Spleen (tissue), 11 donors: Measurements from ENCODE around the gene IFNG-AS1. TPM values are rescaled to one million over a fixed set of nuclear protein-coding genes. Genes with fewer than 3 reads are reported as not detected.

Source experiments
- DNase-seq: peaks from one replicate; pipeline ENCODE4 v3.0.0-alpha.2; 2020
- H3K27ac ChIP-seq, 8 donors: fragments of 200-600 bp; sonication (generic) in 7 of 8; 1 replicate in 4 of 8; 2 replicates in 4 of 8; pipeline versions ENCODE4 v1.5.0 to v1.8.0; 2016 to 2021; ENCODE audit warnings: inconsistent platforms in 4 of 8, mild to moderate bottlenecking in 4 of 8, moderate library complexity in 1 of 8
- H3K27me3 ChIP-seq, 7 donors: fragments of 200-600 bp; sonication (generic) in 6 of 7; replicated peaks in 1 of 7; 1 replicate in 4 of 7; 2 replicates in 3 of 7; pipeline versions ENCODE4 v1.5.0 to v1.8.0; 2016 to 2021; ENCODE audit warnings: inconsistent platforms in 3 of 7, mild to moderate bottlenecking in 1 of 7
- H3K36me3 ChIP-seq, 6 donors: fragments of 200-600 bp; sonication (generic) in 5 of 6; 1 replicate in 4 of 6; 2 replicates in 2 of 6; pipeline versions ENCODE4 v1.5.0 to v1.8.0; 2016 to 2021; ENCODE audit warnings: inconsistent platforms in 2 of 6
- H3K4me1 ChIP-seq, 6 donors: fragments of 200-600 bp; sonication (generic) in 5 of 6; 1 replicate in 3 of 6; 2 replicates in 3 of 6; pipeline versions ENCODE4 v1.5.0 to v1.8.0; 2016 to 2021; ENCODE audit warnings: inconsistent platforms in 3 of 6
- H3K4me3 ChIP-seq, 8 donors: fragments of 200-600 bp; sonication (generic) in 7 of 8; 1 replicate in 4 of 8; 2 replicates in 4 of 8; pipeline versions ENCODE4 v1.5.0 to v1.8.0; 2016 to 2021; ENCODE audit warnings: inconsistent platforms in 4 of 8, mild to moderate bottlenecking in 4 of 8, moderate library complexity in 2 of 8
- H3K9me3 ChIP-seq, 8 donors: fragments of 200-600 bp; sonication (generic) in 7 of 8; 1 replicate in 4 of 8; 2 replicates in 4 of 8; pipeline versions ENCODE4 v1.5.0 to v1.8.0; 2016 to 2021; ENCODE audit warnings: inconsistent platforms in 4 of 8
- CTCF ChIP-seq, 11 experiments: fragments of 200-600 bp in 7 of 11; fragments of 450-650 bp in 4 of 11; sonication (generic) in 4 of 11; IDR thresholded peaks in 8 of 11; conservative IDR thresholded peaks in 3 of 11; 1 replicate in 7 of 11; 2 replicates in 4 of 11; pipeline versions ENCODE4 v1.4.0 to v1.8.0; 2016 to 2021; ENCODE audit warnings: antibody characterized with exemption in 11 of 11, inconsistent platforms in 4 of 11, mild to moderate bottlenecking in 1 of 11
- POLR2A ChIP-seq, 3 donors: fragments of 450-650 bp; IDR thresholded peaks; one replicate each; pipeline ENCODE4 v1.5.1; 2017; ENCODE audit warnings: antibody characterized with exemption in 3 of 3, mild to moderate bottlenecking in 1 of 3
- POLR2AphosphoS5 ChIP-seq, 3 donors: sonication (generic); formaldehyde crosslinking; IDR thresholded peaks; one replicate each; pipeline ENCODE4 v1.5.1; 2017; ENCODE audit warnings: antibody characterized with exemption in 3 of 3
- WGBS, 5 donors: extraction: QIAGEN DNeasy Blood & Tissue Kit in 3 of 5; methylation state at CpG; one replicate each; pipeline versions ENCODE4 v1.1.5 to v1.1.7; 2013 to 2018; 5-methylcytosine and 5-hydroxymethylcytosine counted together
- intact Hi-C: fragments of 100-400 bp; cut with DNase I; formaldehyde crosslinking; loops from one replicate; pipeline ENCODE4 v1.15.0; 2023; ENCODE audit warnings: low total_unique reads
- polyA plus RNA-seq, 3 donors: library from polyadenylated mRNA; stranded (reverse); fragments of 200-250 nt; gene quantifications; one replicate each; pipeline ENCODE4 v1.2.1, GENCODE V29; 2013
- total RNA-seq, 7 donors: library from RNA; depleted of rRNA in 3 of 7; stranded (reverse); fragments of >200 nt in 3 of 7; fragmentation: NEBNext Ultra II Directional in 4 of 7; extraction: Animal tissue kit (Norgen Biotek cat#: 25700) in 4 of 7; gene quantifications; one replicate each; pipeline versions ENCODE4 v1.1.0 to v1.2.1, GENCODE V29; 2016 to 2021
- donor health status: healthy with polysubstance abuse.
- donor health status: DM: no; HTN: no; CAD: no; lungs with moderate emphysema.
- donor health status: DM: no; HTN: no; CAD: no.
- donor health status: Bipolar disorder and iron deficiency.
- donor health status: healthy.
- donor health status: DM: no; HTN: no; CAD: no.
- donor health status: DM: yes; HTN: yes; CAD: no.

Gene IFNG-AS1
- total and polyA plus RNA-seq, 10 donors, result 0.42 to 21.2 (median 7.4) TPM; not detected in 1

GRCh38 chr12:67991158-67991557 lies 1.9 kb downstream of the IFNG-AS1 start:
- 58 to 68% (median 60%) methylated on average over 4 of the region's 4 CpGs for WGBS, 5 donors
- Histone ChIP-seq H3K4me3 (peak overlapping the region in 2 of 8 donors; percentile 28 to 60), H3K4me1 (peaks cover 0 to 52% (median 17%) of the 10 kb centered on the region in 6 donors)

GRCh38 chr12:67993143-67993542 lies 3.9 kb downstream of the IFNG-AS1 start:
- Histone ChIP-seq H3K9me3 (no peaks in the 10 kb centered on the region), H3K27me3 (no peaks in the 10 kb centered on the region), H3K4me1 (peaks cover 0 to 47% (median 17%) of the 10 kb centered on the region in 6 donors), H3K4me3 (no peak overlapping the region), H3K36me3 (no peaks in the 10 kb centered on the region), H3K27ac (peak overlapping the region in 1 of 8 donors; percentile 82)
- no peak for DNase-seq
- TF ChIP-seq CTCF (IDR thresholded peaks at IDR 0.05 in 8 of 11, conservative IDR thresholded peaks at IDR 0.05 in 3 of 11) (no peak), POLR2A (IDR thresholded peaks at IDR 0.05) (no peak), POLR2AphosphoS5 (IDR thresholded peaks at IDR 0.05) (no peak)
- WGBS, 5 donors, result 65 to 86% (median 82%) methylated on average over 2 of the region's 2 CpGs
- intact Hi-C loops, result no loop called here

More at GRCh38 chr12:67991158-67991557, 1.9 kb downstream of the IFNG-AS1 start:
- TF ChIP-seq POLR2AphosphoS5 (IDR thresholded peaks at IDR 0.05) (no peak), CTCF (IDR thresholded peaks at IDR 0.05 in 8 of 11, conservative IDR thresholded peaks at IDR 0.05 in 3 of 11) (no peak), POLR2A (IDR thresholded peaks at IDR 0.05) (no peak)
- DNase-seq, result peak; percentile 75
- Histone ChIP-seq H3K36me3 (no peaks in the 10 kb centered on the region), H3K27me3 (no peaks in the 10 kb centered on the region), H3K9me3 (no peaks in the 10 kb centered on the region), H3K27ac (peak overlapping the region in 6 of 8 donors; percentile 50 to 82 (median 63))
- intact Hi-C loops, result no loop called here

DNA sequence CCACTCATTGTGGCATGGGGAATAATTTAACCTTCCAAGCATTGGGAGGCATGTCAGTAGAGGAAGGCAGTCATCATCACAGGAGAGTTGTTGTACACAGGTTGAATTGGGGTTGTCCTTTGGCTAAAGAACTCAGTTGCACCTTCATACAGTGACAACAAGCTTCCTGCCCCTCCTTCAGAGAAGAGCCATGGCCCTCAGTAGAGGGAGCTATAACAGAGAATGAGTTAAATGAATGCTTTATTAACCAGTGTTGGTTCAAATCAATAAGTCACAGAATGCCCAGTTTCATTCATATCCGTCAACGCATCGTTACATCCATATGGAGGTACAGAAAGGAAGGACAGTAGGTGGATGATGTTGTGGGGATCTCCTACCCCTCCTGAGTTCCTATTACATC lies 4.8 kb downstream of the IFNG-AS1 start:
- H3K9me3 ChIP-seq, result no peaks in the 10 kb centered on the region
- H3K36me3 ChIP-seq, result no peaks in the 10 kb centered on the region
- intact Hi-C loops, result no loop called here
- 64 to 97% (median 96%) methylated on average over 3 of the region's 3 CpGs for WGBS, 5 donors
- H3K27ac ChIP-seq, result no peak overlapping the region
- H3K27me3 ChIP-seq, result no peaks in the 10 kb centered on the region
- no peak for DNase-seq
- H3K4me1 ChIP-seq, result peaks cover 0 to 38% (median 8%) of the 10 kb centered on the region in 6 donors
- TF ChIP-seq POLR2AphosphoS5 (IDR thresholded peaks at IDR 0.05) (no peak), POLR2A (IDR thresholded peaks at IDR 0.05) (no peak), CTCF (IDR thresholded peaks at IDR 0.05 in 8 of 11, conservative IDR thresholded peaks at IDR 0.05 in 3 of 11) (no peak)
- H3K4me3 ChIP-seq, result no peak overlapping the region

DNA sequence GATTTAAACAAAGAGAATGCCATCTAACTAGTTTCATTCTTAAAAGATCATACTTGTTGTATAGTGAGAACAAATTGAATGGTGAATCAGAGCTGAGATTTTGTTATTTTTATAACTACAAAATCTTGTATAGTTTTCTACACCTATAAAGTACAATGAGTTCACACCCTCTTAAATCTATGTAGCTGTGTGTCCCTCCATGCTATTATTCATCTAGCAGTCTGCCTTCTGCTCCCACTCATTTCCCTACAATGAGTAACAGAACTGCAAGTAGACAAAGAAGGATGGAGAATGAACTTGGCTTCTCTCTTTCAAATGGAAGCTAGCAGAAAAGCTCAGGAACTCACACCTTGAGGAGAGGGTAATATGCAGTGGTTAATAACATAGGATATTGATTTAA lies 7.1 kb downstream of the IFNG-AS1 start:
- no peaks in the 10 kb centered on the region for H3K27me3 ChIP-seq
- intact Hi-C loops, result no loop called here
- no peaks in the 10 kb centered on the region for H3K9me3 ChIP-seq
- TF ChIP-seq POLR2A (IDR thresholded peaks at IDR 0.05), result no peak
- TF ChIP-seq CTCF (IDR thresholded peaks at IDR 0.05 in 8 of 11, conservative IDR thresholded peaks at IDR 0.05 in 3 of 11), result no peak
- TF ChIP-seq POLR2AphosphoS5 (IDR thresholded peaks at IDR 0.05), result no peak
- no peak overlapping the region for H3K27ac ChIP-seq
- peaks cover 0 to 17% (median 0%) of the 10 kb centered on the region in 6 donors for H3K4me1 ChIP-seq
- no peak overlapping the region for H3K4me3 ChIP-seq
- DNase-seq, result no peak
- H3K36me3 ChIP-seq, result no peaks in the 10 kb centered on the region
